Measurements from ENCODE around the gene USO1. TPM values are rescaled to one million over a fixed set of nuclear protein-coding genes. Genes with fewer than 3 reads are reported as not detected.
"Not testable (repeated sequence)": the region's sequence is repeated elsewhere in the genome, so short reads cannot be mapped to it uniquely, and the experiment has no call there.

USO1 gene
- total RNA-seq, 1 experiment from 2014 or later, result 33.9 TPM

- intact Hi-C loops (cut with micrococcal nuclease; ENCODE audit: unreplicated experiment), result no loop called here
- BruUV-seq (replicated peaks), result no TSS peak
- H3K27ac ChIP-seq, result no peak overlapping the region
- H3K27me3 ChIP-seq (ENCODE audit: insufficient read depth, low read depth), result no peaks in the 10 kb centered on the region
- DNase-seq, result no peak
- H3F3A ChIP-seq (ENCODE audit: insufficient read depth, low read depth), result no peaks in the 10 kb centered on the region
- H3K36me3 ChIP-seq (ENCODE audit: low read depth), result no peaks in the 10 kb centered on the region
- no peaks in the 10 kb centered on the region for H3K9me2 ChIP-seq (ENCODE audit: insufficient read depth)
- H3K9me3 ChIP-seq (ENCODE audit: insufficient read depth, low read depth), result no peaks in the 10 kb centered on the region
- CTCF ChIA-PET, result no interaction called here
- H3K79me2 ChIP-seq (ENCODE audit: low read depth), result no peaks in the 10 kb centered on the region
- no peak overlapping the region for H3K4me3 ChIP-seq
- TF ChIP-seq CTCF (conservative IDR thresholded peaks at IDR 0.05), result no peak
- no peak for TF ChIP-seq EZH2 (IDR thresholded peaks at IDR 0.05; ENCODE audit: low read depth)
- H3K4me1 ChIP-seq (replicated peaks; ENCODE audit: insufficient read depth), result no peaks in the 10 kb centered on the region
- no peaks in the 10 kb centered on the region for H4K20me1 ChIP-seq (ENCODE audit: insufficient read depth)
- POLR2A ChIA-PET (ENCODE audit: unreplicated experiment), result no interaction called here
- H2AFZ ChIP-seq, result no peak overlapping the region
- H3K4me2 ChIP-seq, result no peak overlapping the region
These were observed 10.4 kb upstream of the USO1 start for GRCh38 chr4:75714011-75714410.

DNA sequence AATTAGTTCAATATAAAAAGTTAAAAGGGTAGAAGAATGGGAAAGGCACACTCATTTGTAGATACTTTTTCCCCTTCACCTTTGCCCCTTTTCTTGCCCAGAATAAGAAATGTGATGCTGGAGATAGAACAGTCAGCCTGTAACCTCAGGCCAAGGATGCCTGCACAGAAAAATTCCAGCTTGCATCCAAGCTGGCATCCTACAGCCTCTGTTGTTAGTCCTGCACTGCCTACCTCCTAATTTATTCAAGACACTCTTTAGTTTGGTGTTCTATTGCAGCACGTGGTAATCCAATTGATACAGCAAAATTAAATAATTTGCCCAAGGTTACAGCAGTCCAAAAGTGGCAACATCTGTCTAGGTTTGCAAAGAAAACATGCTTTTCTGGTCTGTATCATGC is 9.7 kb upstream of the USO1 start:
- Histone ChIP-seq H3K4me2 (no peak overlapping the region), H3F3A (ENCODE audit: insufficient read depth, low read depth) (no peaks in the 10 kb centered on the region), H4K20me1 (ENCODE audit: insufficient read depth) (no peaks in the 10 kb centered on the region), H3K9me2 (ENCODE audit: insufficient read depth) (no peaks in the 10 kb centered on the region), H3K27me3 (ENCODE audit: insufficient read depth, low read depth) (no peaks in the 10 kb centered on the region), H3K9me3 (ENCODE audit: insufficient read depth, low read depth) (no peaks in the 10 kb centered on the region), H3K79me2 (ENCODE audit: low read depth) (no peaks in the 10 kb centered on the region), H3K4me1 (replicated peaks; ENCODE audit: insufficient read depth) (no peaks in the 10 kb centered on the region), H3K36me3 (ENCODE audit: low read depth) (no peaks in the 10 kb centered on the region), H2AFZ (no peak overlapping the region), H3K27ac (no peak overlapping the region), H3K4me3 (no peak overlapping the region)
- ChIA-PET POLR2A (ENCODE audit: unreplicated experiment) (no interaction called here), CTCF (no interaction called here)
- no TSS peak for BruUV-seq (replicated peaks)
- no peak for DNase-seq
- no peak for TF ChIP-seq CTCF (conservative IDR thresholded peaks at IDR 0.05)
- TF ChIP-seq EZH2 (IDR thresholded peaks at IDR 0.05; ENCODE audit: low read depth), result no peak
- intact Hi-C loops (cut with micrococcal nuclease; ENCODE audit: unreplicated experiment), result no loop called here

- H3F3A ChIP-seq (ENCODE audit: insufficient read depth, low read depth), result no peaks in the 10 kb centered on the region
- H3K9me2 ChIP-seq (ENCODE audit: insufficient read depth), result no peaks in the 10 kb centered on the region
- H3K9me3 ChIP-seq (ENCODE audit: insufficient read depth, low read depth), result no peaks in the 10 kb centered on the region
- intact Hi-C loops (cut with micrococcal nuclease; ENCODE audit: unreplicated experiment), result no loop called here
- POLR2A ChIA-PET (ENCODE audit: unreplicated experiment), result interaction anchor here (0.6 kb wide), 1 partner anchor 22 kb away, joined by 6 read pairs; no protein-coding TSS in a partner anchor
- CTCF ChIA-PET, result no interaction called here
- H3K4me2 ChIP-seq, result no peak overlapping the region
- no peak for TF ChIP-seq CTCF (conservative IDR thresholded peaks at IDR 0.05)
- no peak for TF ChIP-seq EZH2 (IDR thresholded peaks at IDR 0.05; ENCODE audit: low read depth)
- no peaks in the 10 kb centered on the region for H3K4me1 ChIP-seq (replicated peaks; ENCODE audit: insufficient read depth)
- no peaks in the 10 kb centered on the region for H4K20me1 ChIP-seq (ENCODE audit: insufficient read depth)
- H3K36me3 ChIP-seq (ENCODE audit: low read depth), result no peaks in the 10 kb centered on the region
- no peak overlapping the region for H3K27ac ChIP-seq
- no TSS peak for BruUV-seq (replicated peaks)
- H3K79me2 ChIP-seq (ENCODE audit: low read depth), result no peaks in the 10 kb centered on the region
- DNase-seq, result no peak
- no peak overlapping the region for H2AFZ ChIP-seq
- H3K27me3 ChIP-seq (ENCODE audit: insufficient read depth, low read depth), result no peaks in the 10 kb centered on the region
- H3K4me3 ChIP-seq, result no peak overlapping the region
These were observed 9.1 kb upstream of the USO1 start for GRCh38 chr4:75715105-75715799.

DNA sequence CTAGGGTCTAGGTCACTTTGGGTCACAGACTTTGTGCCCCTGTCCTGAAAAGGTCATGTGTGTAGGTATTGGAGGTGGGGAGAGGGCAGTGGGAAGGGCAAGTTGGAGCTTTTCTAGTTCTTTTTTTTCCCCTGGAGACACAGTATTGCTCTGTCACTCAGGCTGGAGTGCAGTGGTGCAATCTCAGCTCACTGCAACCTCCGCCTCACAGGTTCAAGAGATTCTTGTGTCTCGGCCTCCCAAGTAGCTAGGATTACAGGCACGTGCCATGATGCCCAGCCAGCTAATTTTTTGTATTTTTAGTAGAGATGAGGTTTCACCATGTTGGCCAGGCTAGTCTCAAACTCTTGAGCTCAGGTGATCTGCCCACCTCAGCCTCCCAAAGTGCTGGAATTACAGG is 8.3 kb upstream of the USO1 start:
- H3K27ac ChIP-seq; DNase-seq; H3K4me2 ChIP-seq; H4K20me1 ChIP-seq (ENCODE audit: insufficient read depth); H3K4me1 ChIP-seq (replicated peaks; ENCODE audit: insufficient read depth); H3K4me3 ChIP-seq; H3K27me3 ChIP-seq (ENCODE audit: insufficient read depth, low read depth); intact Hi-C loops (cut with micrococcal nuclease; ENCODE audit: unreplicated experiment); BruUV-seq (replicated peaks); H3K36me3 ChIP-seq (ENCODE audit: low read depth); H3K9me2 ChIP-seq (ENCODE audit: insufficient read depth); H3K9me3 ChIP-seq (ENCODE audit: insufficient read depth, low read depth); H3F3A ChIP-seq (ENCODE audit: insufficient read depth, low read depth); H2AFZ ChIP-seq; H3K79me2 ChIP-seq (ENCODE audit: low read depth); CTCF ChIA-PET: not testable (repeated sequence)
- POLR2A ChIA-PET (ENCODE audit: unreplicated experiment), result interaction anchor here (0.7 kb wide), 1 partner anchor 860 kb away, joined by 3 read pairs; no protein-coding TSS in a partner anchor

Measured in PC-9 (cell line).